SK-N-SH (cell line): ENCODE data around the gene SCN9A. TPM values are rescaled to one million over a fixed set of nuclear protein-coding genes. Genes with fewer than 3 reads are reported as not detected.

ENCODE experiments used
- CTCF ChIA-PET: fragments of 300-600, 350-600 bp; formaldehyde crosslinking; extraction: SDS; loops from one replicate; lab custom pipeline; 2021; lab: Yijun Ruan, JAX
- POLR2A ChIA-PET: fragments of 350-600 bp; sonication (Branson Sonifier 250); formaldehyde crosslinking; extraction: SDS; loops from one replicate; lab custom pipeline; 2020; ENCODE audit warnings: antibody characterized with exemption, inconsistent platforms; lab: Yijun Ruan, JAX
- DNase-seq: peaks from one replicate; pipeline ENCODE4 v3.0.0; 2012
- H2AFZ ChIP-seq: fragments of 200-600 bp; sonication (generic); 2 replicates; pipeline ENCODE4 v1.8.1; 2016; ENCODE audit warnings: antibody characterized with exemption, mild to moderate bottlenecking, low read depth
- H3F3A ChIP-seq: fragments of 200-600 bp; sonication (generic); replicated peaks from 2 replicates; pipeline ENCODE3; 2016; ENCODE audit warnings: antibody characterized with exemption, mild to moderate bottlenecking; ENCODE audit not compliant: insufficient read depth
- H3K27ac ChIP-seq, 2 experiments: fragments of 200-500 bp in 1 of 2; fragments of 200-600 bp in 1 of 2; sonication (Bioruptor generic) in 1 of 2; sonication (generic), shearing (Covaris generic) in 1 of 2; 2 replicates each; pipeline versions ENCODE4 v1.5.1 to v1.6.1; 2014 to 2016; ENCODE audit warnings: low read depth in 2 of 2, inconsistent platforms in 1 of 2, low read length in 1 of 2, mild to moderate bottlenecking in 1 of 2, mixed read lengths in 1 of 2
- H3K27me3 ChIP-seq: fragments of 200-600 bp; sonication (generic), shearing (Covaris generic); 2 replicates; pipeline ENCODE4 v1.6.1; 2016; ENCODE audit warnings: mixed run types; ENCODE audit not compliant: insufficient read depth
- H3K36me3 ChIP-seq, 2 experiments: fragments of 200-500 bp in 1 of 2; fragments of 200-600 bp in 1 of 2; sonication (Bioruptor generic) in 1 of 2; sonication (generic) in 1 of 2; replicated peaks in 1 of 2; 2 replicates each; pipeline versions ENCODE3 to v1.5.1; 2014 to 2016; ENCODE audit warnings: low read length in 1 of 2, mild to moderate bottlenecking in 1 of 2; ENCODE audit not compliant: insufficient read depth in 2 of 2, control insufficient read depth in 1 of 2
- H3K4me1 ChIP-seq, 2 experiments: fragments of 200-500 bp in 1 of 2; fragments of 200-600 bp in 1 of 2; sonication (Bioruptor generic) in 1 of 2; sonication (generic), shearing (Covaris generic) in 1 of 2; 2 replicates each; pipeline versions ENCODE4 v1.5.1 to v1.6.1; 2014 to 2016; ENCODE audit warnings: low read depth in 1 of 2, low read length in 1 of 2, mixed run types in 1 of 2; ENCODE audit not compliant: insufficient read depth in 2 of 2, control insufficient read depth in 1 of 2
- H3K4me2 ChIP-seq: fragments of 200-600 bp; sonication (generic), shearing (Covaris generic); 2 replicates; pipeline ENCODE4 v1.6.1; 2017; ENCODE audit warnings: mixed run types
- H3K4me3 ChIP-seq, 2 experiments: fragments of 200-500 bp in 1 of 2; fragments of 200-600 bp in 1 of 2; sonication (Bioruptor generic) in 1 of 2; sonication (generic), shearing (Covaris generic) in 1 of 2; 2 replicates each; pipeline versions ENCODE4 v1.5.1 to v1.8.1; 2014 to 2016; ENCODE audit warnings: low read depth in 2 of 2, inconsistent platforms in 1 of 2, low read length in 1 of 2, mild to moderate bottlenecking in 1 of 2, mixed read lengths in 1 of 2, moderate library complexity in 1 of 2
- H3K79me2 ChIP-seq: fragments of 200-600 bp; sonication (generic); 2 replicates; pipeline ENCODE4 v1.8.1; 2017; ENCODE audit warnings: mild to moderate bottlenecking; ENCODE audit not compliant: insufficient read depth
- H3K9ac ChIP-seq: fragments of 200-600 bp; sonication (generic); 2 replicates; pipeline ENCODE4 v1.6.1; 2017; ENCODE audit warnings: mixed run types
- H3K9me2 ChIP-seq: fragments of 200-600 bp; sonication (generic); 2 replicates; pipeline ENCODE4 v1.6.1; 2017; ENCODE audit warnings: mixed run types
- H3K9me3 ChIP-seq: fragments of 200-600 bp; sonication (generic); 2 replicates; pipeline ENCODE4 v1.6.1; 2017; ENCODE audit warnings: mixed run types, mild to moderate bottlenecking, moderate library complexity
- H4K20me1 ChIP-seq: fragments of 200-600 bp; sonication (generic); 2 replicates; pipeline ENCODE4 v1.6.1; 2017; ENCODE audit warnings: mild to moderate bottlenecking, mixed run types; ENCODE audit not compliant: insufficient read depth
- EP300 ChIP-seq, 2 experiments: IDR thresholded peaks; 2 replicates each; pipeline versions ENCODE4 v1.4.0 to v1.6.1; 2012; ENCODE audit warnings: borderline replicate concordance in 1 of 2, low read depth in 1 of 2, low read length in 1 of 2
- FOSL2 ChIP-seq: IDR thresholded peaks from 2 replicates; pipeline ENCODE4 v1.4.0; 2012; ENCODE audit warnings: low read depth, mild to moderate bottlenecking, moderate library complexity, borderline replicate concordance
- FOXJ3 ChIP-seq: sonication (generic); formaldehyde crosslinking; IDR thresholded peaks from 2 replicates; pipeline ENCODE4 v1.5.1; 2020; ENCODE audit warnings: mild to moderate bottlenecking, missing genetic modification reagents
- GABPA ChIP-seq: IDR thresholded peaks from 2 replicates; pipeline ENCODE4 v1.4.0; 2012; ENCODE audit warnings: low read depth, mild to moderate bottlenecking
- GATA2 ChIP-seq: sonication (generic); formaldehyde crosslinking; IDR thresholded peaks from 2 replicates; pipeline ENCODE4 v1.5.0; 2020; ENCODE audit warnings: mild to moderate bottlenecking, missing genetic modification reagents
- JUND ChIP-seq: IDR thresholded peaks from 2 replicates; pipeline ENCODE4 v1.4.0; 2012
- MXI1 ChIP-seq: IDR thresholded peaks from 2 replicates; pipeline ENCODE4 v1.6.1; 2012; ENCODE audit warnings: mild to moderate bottlenecking, low read depth, low read length, improper control_type of control experiment
- NFIC ChIP-seq: IDR thresholded peaks from 2 replicates; pipeline ENCODE4 v1.4.0; 2012; ENCODE audit warnings: borderline replicate concordance
- NRF1 ChIP-seq: IDR thresholded peaks from 2 replicates; pipeline ENCODE4 v1.6.1; 2012; ENCODE audit warnings: low read depth, mild to moderate bottlenecking, low read length
- PBX3 ChIP-seq: IDR thresholded peaks from 2 replicates; pipeline ENCODE4; 2012
- RAD21 ChIP-seq: IDR thresholded peaks from 2 replicates; pipeline ENCODE4 v1.6.1; 2012; ENCODE audit warnings: mild to moderate bottlenecking, low read length
- USF1 ChIP-seq: IDR thresholded peaks from 2 replicates; pipeline ENCODE4 v1.4.0; 2012; ENCODE audit warnings: low read depth, borderline replicate concordance
- YY1 ChIP-seq: IDR thresholded peaks from 2 replicates; pipeline ENCODE4 v1.4.0; 2012; ENCODE audit warnings: low read depth, mild to moderate bottlenecking
- WGBS: methylation state at CpG from one replicate; pipeline ENCODE4 v1.1.6; 2017; ENCODE audit warnings: low lambda C conversion rate; 5-methylcytosine and 5-hydroxymethylcytosine counted together
- polyA plus RNA-seq, 3 experiments: library from polyadenylated mRNA; depleted of rRNA; stranded (reverse); fragments of >200 nt; gene quantifications; 2 replicates each; pipeline ENCODE4 v1.2.3, GENCODE V29; 2012
- TF ChIP-seq, protein P1 (sequence below): IDR thresholded peaks from 2 replicates; pipeline ENCODE4 v1.6.1; 2012; ENCODE audit warnings: mild to moderate bottlenecking, low read depth, low read length, moderate library complexity
- TF ChIP-seq, protein P2 (sequence below): IDR thresholded peaks from 2 replicates; pipeline ENCODE4 v1.4.0; 2012; ENCODE audit warnings: low read depth
- TF ChIP-seq, protein P3 (sequence below): fragments of 150-350 bp; IDR thresholded peaks from 2 replicates; pipeline ENCODE4 v1.6.1; 2017; ENCODE audit warnings: antibody characterized with exemption, low read length, low read depth, borderline replicate concordance
- TF ChIP-seq, protein P4 (sequence below): fragments of 200-600 bp; sonication (generic); IDR thresholded peaks from 2 replicates; pipeline ENCODE4 v1.6.1; 2017; ENCODE audit warnings: antibody characterized with exemption, mild to moderate bottlenecking, moderate library complexity

The SCN9A gene
- polyA plus RNA-seq, 1 of the 3 experiments (the other 2 are of a cell fraction): 5.9 TPM

- H3K9me2 ChIP-seq: no peaks in the 10 kb centered on the region
- no peaks in the 10 kb centered on the region for H4K20me1 ChIP-seq
- H3K9ac ChIP-seq: no peak overlapping the region
- H3K9me3 ChIP-seq: no peaks in the 10 kb centered on the region
- no peak for TF ChIP-seq JUND
- no peak for TF ChIP-seq GATA2
- TF ChIP-seq PBX3: no peak
- no peak for TF ChIP-seq NRF1
- TF ChIP-seq GABPA: no peak
- no peak for TF ChIP-seq MXI1
- no peak for TF ChIP-seq USF1
- TF ChIP-seq, protein P1, sequence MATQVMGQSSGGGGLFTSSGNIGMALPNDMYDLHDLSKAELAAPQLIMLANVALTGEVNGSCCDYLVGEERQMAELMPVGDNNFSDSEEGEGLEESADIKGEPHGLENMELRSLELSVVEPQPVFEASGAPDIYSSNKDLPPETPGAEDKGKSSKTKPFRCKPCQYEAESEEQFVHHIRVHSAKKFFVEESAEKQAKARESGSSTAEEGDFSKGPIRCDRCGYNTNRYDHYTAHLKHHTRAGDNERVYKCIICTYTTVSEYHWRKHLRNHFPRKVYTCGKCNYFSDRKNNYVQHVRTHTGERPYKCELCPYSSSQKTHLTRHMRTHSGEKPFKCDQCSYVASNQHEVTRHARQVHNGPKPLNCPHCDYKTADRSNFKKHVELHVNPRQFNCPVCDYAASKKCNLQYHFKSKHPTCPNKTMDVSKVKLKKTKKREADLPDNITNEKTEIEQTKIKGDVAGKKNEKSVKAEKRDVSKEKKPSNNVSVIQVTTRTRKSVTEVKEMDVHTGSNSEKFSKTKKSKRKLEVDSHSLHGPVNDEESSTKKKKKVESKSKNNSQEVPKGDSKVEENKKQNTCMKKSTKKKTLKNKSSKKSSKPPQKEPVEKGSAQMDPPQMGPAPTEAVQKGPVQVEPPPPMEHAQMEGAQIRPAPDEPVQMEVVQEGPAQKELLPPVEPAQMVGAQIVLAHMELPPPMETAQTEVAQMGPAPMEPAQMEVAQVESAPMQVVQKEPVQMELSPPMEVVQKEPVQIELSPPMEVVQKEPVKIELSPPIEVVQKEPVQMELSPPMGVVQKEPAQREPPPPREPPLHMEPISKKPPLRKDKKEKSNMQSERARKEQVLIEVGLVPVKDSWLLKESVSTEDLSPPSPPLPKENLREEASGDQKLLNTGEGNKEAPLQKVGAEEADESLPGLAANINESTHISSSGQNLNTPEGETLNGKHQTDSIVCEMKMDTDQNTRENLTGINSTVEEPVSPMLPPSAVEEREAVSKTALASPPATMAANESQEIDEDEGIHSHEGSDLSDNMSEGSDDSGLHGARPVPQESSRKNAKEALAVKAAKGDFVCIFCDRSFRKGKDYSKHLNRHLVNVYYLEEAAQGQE: no peak
- TF ChIP-seq, protein P2, sequence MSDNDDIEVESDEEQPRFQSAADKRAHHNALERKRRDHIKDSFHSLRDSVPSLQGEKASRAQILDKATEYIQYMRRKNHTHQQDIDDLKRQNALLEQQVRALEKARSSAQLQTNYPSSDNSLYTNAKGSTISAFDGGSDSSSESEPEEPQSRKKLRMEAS: no peak
- TF ChIP-seq FOXJ3 (CRISPR knock-in tag): no peak
- TF ChIP-seq YY1: no peak
- H3K27me3 ChIP-seq: no peaks in the 10 kb centered on the region
- no peak for DNase-seq
- no peaks in the 10 kb centered on the region for H3K36me3 ChIP-seq
- 84% methylated on average over 2 of the region's 2 CpGs for WGBS
- peaks cover 9% of the 10 kb centered on the region for H3F3A ChIP-seq
- no peak overlapping the region for H3K4me2 ChIP-seq
- H3K4me3 ChIP-seq: no peak overlapping the region
- POLR2A ChIA-PET: no interaction called here
- no peak overlapping the region for H2AFZ ChIP-seq
- H3K4me1 ChIP-seq: peaks cover 0 to 10% of the 10 kb centered on the region in 2 experiments; a peak in 2 of 4 replicates
- H3K79me2 ChIP-seq: no peaks in the 10 kb centered on the region
- CTCF ChIA-PET: no interaction called here
- H3K27ac ChIP-seq: no peak overlapping the region
These were observed 41.9 kb downstream of the SCN9A start for GRCh38 chr2:166333801-166334200.

DNA sequence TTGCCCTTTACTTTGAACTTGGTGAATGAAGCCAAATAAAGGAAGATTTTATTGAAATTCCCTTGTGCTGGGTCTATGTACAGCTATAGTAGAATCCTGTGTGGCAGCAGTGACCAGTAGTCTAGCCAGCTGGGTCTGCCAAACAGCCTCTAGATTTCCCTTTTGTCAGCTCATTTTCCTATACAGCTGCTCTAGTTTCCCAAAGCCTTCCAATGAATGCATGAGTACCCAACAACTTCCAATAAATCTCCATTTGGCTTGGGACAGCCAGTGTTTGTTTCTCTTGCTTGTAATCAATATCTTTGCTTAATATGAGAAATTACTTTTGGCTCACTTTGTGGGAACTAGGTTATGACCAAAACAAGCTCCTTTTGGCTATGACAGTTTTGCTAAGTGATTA lies 43.6 kb downstream of the SCN9A start:
- Histone ChIP-seq H3K27ac (no peak overlapping the region), H3K27me3 (no peaks in the 10 kb centered on the region), H3K9ac (no peak overlapping the region), H3K79me2 (no peaks in the 10 kb centered on the region), H3K4me3 (no peak overlapping the region), H3F3A (peaks cover 9% of the 10 kb centered on the region), H3K4me2 (no peak overlapping the region), H3K9me2 (no peaks in the 10 kb centered on the region), H4K20me1 (no peaks in the 10 kb centered on the region), H3K9me3 (no peaks in the 10 kb centered on the region), H3K36me3 (no peaks in the 10 kb centered on the region), H3K4me1 (peaks cover 0 to 3% of the 10 kb centered on the region in 2 experiments; a peak in 2 of 4 replicates), H2AFZ (no peak overlapping the region)
- ChIA-PET CTCF (interaction anchor here (1.3 kb wide), 1 partner anchor 13 kb away, joined by 3 read pairs; no protein-coding TSS in a partner anchor), POLR2A (no interaction called here)
- DNase-seq: no peak
- TF ChIP-seq, protein P3, sequence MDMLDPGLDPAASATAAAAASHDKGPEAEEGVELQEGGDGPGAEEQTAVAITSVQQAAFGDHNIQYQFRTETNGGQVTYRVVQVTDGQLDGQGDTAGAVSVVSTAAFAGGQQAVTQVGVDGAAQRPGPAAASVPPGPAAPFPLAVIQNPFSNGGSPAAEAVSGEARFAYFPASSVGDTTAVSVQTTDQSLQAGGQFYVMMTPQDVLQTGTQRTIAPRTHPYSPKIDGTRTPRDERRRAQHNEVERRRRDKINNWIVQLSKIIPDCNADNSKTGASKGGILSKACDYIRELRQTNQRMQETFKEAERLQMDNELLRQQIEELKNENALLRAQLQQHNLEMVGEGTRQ: no peak
- TF ChIP-seq, protein P4, sequence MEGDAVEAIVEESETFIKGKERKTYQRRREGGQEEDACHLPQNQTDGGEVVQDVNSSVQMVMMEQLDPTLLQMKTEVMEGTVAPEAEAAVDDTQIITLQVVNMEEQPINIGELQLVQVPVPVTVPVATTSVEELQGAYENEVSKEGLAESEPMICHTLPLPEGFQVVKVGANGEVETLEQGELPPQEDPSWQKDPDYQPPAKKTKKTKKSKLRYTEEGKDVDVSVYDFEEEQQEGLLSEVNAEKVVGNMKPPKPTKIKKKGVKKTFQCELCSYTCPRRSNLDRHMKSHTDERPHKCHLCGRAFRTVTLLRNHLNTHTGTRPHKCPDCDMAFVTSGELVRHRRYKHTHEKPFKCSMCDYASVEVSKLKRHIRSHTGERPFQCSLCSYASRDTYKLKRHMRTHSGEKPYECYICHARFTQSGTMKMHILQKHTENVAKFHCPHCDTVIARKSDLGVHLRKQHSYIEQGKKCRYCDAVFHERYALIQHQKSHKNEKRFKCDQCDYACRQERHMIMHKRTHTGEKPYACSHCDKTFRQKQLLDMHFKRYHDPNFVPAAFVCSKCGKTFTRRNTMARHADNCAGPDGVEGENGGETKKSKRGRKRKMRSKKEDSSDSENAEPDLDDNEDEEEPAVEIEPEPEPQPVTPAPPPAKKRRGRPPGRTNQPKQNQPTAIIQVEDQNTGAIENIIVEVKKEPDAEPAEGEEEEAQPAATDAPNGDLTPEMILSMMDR: no peak
- TF ChIP-seq RAD21 (no peak), PBX3 (no peak), NRF1 (no peak), EP300 (IDR thresholded peaks at IDR 0.05; ENCODE audit: borderline replicate concordance in 1 of 2, low read depth in 1 of 2, low read length in 1 of 2) (no peak), NFIC (no peak), FOSL2 (no peak)
